Measurements from ENCODE around the gene CPT1B.
"Not testable (repeated sequence)": the region's sequence is repeated elsewhere in the genome, so short reads cannot be mapped to it uniquely, and the experiment has no call there.

Gene CPT1B

DNA sequence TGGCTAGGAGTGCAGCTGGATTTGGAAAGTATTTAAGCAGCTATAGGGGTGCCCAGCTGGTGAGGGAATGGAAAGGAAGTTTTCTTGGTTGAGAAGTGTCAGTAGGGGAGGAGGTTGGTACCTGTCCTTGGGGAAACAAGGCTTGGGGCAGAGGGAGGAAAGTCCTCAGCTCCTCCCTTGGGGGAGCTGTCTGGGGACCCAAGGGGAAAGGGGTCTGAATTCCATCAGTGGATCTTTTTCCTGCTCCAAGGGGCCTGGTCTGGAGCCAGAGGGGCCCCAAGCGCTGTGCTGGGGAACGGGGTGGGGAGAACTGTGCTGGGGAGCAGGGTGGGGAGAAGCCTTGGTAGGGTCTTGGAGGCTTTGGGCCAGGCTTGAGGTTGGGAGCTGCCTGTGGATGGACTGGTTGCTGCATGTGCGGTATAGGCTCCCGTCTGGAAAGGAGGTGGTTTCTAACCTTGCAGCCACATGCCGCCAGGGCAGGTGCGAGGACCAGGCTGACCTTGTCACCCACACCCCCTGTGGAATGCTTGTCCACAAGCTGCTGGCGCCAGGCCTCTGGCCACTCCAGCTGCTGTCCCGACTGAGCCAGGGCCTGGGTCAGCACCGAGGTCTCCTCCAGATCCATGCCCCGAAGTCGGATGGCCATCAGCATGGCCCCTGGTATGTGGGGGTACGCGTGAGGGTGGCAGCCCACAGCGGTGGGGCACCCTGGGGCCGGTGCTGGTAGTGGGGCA is 49.4 kb downstream of the CPT1B start:
- DNase-seq (ENCODE audit: low read depth in 2 of 2) = no peak

- no peak for DNase-seq (ENCODE audit: low read depth in 2 of 2)
These were observed 50.1 kb downstream of the CPT1B start for GRCh38 chr22:50527921-50528681.

GRCh38 chr22:50526834-50527801 is 51.1 kb downstream of the CPT1B start:
- DNase-seq (ENCODE audit: low read depth in 2 of 2) = no peak

- peak; percentile 78 to 86 for DNase-seq (ENCODE audit: low read depth in 2 of 2)
These were observed 52.0 kb downstream of the CPT1B start for GRCh38 chr22:50526108-50526833.

GRCh38 chr22:50525858-50526107 is 52.4 kb downstream of the CPT1B start:
- DNase-seq (ENCODE audit: low read depth in 2 of 2) = no peak

GRCh38 chr22:50525104-50525857 is 52.9 kb downstream of the CPT1B start, which contains the start of gene SCO2:
SCO2 (minus strand) TSS chr22:50525598; CDS start chr22:50524411, 1,187 bp downstream.
- DNase-seq (ENCODE audit: low read depth in 2 of 2) = peak; percentile 97 to 98

DNA sequence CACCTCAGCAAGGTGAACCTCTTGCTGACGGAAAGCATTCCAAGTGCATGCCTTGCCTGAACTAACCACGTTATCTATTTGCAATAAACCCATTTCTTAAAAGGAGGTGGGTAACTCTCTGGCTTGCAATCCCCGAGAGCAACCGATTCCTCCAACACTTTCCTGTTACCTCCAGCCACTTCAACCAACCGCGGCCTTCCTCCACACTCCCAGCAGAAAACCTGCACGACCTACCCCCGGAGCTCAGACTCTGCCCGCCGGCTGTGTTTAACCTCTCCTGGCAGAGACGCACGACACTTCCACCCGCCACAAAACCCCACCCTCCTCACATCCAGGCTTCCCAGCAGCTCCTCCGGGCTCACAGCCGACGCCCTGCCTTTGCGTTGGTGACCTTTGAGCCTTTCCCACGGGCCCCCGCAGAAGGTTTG is 53.5 kb downstream of the CPT1B start:
- no peak for DNase-seq (ENCODE audit: low read depth in 2 of 2)

DNA sequence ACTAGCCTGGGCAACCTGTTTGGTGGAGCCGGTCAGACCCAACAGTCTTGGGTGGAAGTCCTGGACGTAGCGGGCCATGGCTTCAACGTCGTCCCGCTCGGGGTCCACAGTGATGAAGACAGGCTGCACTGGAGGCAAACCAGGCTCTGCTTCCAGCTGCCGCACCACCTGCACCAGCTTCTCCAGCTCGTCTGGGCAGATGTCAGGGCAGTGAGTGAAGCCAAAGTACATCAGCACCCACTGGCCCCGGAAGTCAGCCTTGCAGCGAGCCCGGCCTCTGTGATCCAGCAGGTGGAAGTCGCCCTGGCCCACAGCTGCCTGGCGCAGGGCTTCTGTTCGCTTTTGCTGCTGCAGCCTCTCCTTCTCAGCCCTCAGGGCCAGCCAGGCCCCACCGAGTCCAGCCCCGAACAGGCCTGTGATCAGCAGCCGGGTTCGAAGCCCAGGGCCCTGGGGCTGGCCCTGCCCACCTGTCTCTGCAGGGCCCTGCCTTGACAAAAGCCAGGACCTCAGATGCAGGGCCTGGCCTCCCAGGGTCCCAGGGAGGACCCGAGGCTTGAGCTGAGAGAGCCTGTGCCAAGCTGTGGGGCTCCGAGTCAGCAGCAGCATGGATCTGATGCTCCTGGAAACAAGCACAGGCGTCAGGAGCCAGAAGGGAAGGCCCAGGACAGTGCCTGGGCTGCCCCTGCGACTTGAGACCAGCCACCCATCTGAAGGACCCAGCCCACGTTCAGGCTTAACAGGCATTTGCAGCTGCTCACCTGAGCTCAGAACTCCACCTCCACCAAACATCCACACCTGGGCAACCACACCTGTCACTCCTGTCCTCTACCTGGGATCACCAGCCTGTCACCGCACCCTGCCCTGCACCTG is 54.2 kb downstream of the CPT1B start:
- DNase-seq (ENCODE audit: low read depth in 2 of 2) = no peak

DNA sequence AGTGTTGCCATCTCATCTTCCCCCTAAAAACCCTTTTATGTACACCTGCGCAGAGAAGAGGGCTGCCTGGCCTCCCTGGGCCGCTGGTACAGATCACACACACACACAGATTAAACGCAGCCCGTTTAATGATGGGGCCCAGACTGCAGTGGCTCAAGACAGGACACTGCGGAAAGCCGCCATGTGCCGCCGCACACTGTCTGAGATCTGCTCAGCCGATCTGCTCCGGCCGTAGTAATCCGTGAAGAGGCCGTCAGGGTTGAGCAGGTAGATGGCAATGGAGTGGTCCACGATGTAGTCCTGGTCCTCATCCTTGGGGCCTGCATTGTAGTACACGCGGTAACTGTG is 54.8 kb downstream of the CPT1B start:
- DNase-seq (ENCODE audit: low read depth in 2 of 2) = no peak

DNA sequence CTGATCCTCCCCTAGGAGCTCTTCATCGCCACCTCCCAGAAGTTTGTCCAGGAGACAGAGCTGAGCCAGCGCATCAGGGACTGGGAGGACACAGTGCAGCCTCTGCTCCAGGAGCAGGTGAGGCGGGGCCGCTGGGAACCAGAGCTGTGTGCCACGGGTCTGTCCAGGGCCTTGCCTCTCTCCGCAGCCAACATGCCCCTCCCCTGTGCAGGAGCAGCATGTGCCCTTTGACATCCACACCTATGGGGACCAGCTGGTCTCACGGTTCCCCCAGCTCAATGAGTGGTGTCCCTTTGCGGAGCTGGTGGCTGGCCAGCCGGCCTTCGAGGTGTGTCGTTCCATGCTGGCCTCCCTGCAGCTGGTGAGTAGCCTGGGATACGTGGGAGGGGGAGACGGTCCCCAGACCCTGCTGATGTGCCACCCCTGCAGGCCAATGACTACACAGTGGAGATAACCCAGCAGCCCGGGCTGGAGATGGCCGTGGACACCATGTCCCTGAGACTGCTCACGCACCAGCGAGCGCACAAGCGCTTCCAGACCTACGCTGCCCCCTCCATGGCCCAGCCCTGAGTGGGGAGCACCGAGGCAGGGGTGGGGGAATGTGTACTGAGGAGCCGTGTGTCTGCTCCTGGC is 55.3 kb downstream of the CPT1B start:
- no peak for DNase-seq (ENCODE audit: low read depth in 2 of 2)

DNA sequence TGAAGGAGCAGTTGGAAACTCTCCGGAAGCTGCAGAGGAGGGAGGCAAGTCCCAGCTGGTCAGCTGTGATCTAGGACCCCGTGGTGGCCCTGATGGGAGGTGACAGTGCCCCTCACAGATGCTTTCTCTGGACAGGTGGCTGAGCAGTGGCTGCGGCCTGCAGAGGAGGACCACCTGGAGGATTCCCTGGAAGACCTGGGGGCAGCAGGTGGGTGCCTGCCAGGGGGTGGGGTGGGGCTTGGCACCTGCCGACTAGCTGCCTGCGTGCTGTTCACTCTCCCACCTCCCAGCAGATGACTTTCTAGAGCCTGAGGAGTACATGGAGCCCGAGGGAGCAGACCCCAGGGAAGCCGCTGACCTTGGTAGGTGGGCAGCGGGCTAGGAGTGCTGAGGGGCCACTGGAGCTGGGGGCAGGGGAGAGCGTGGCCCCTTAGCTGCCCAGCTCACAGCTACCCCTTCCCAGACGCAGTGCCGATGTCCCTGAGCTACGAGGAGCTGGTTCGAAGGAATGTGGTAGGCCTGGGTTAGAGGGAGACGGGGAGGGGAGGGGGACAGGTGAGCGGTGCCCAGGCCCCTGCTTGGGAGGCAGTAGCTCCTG is 55.9 kb downstream of the CPT1B start:
- DNase-seq (ENCODE audit: low read depth in 2 of 2) = no peak

GRCh38 chr22:50521710-50522109 is 56.5 kb downstream of the CPT1B start:
- no peak for DNase-seq (ENCODE audit: low read depth in 2 of 2)

DNA sequence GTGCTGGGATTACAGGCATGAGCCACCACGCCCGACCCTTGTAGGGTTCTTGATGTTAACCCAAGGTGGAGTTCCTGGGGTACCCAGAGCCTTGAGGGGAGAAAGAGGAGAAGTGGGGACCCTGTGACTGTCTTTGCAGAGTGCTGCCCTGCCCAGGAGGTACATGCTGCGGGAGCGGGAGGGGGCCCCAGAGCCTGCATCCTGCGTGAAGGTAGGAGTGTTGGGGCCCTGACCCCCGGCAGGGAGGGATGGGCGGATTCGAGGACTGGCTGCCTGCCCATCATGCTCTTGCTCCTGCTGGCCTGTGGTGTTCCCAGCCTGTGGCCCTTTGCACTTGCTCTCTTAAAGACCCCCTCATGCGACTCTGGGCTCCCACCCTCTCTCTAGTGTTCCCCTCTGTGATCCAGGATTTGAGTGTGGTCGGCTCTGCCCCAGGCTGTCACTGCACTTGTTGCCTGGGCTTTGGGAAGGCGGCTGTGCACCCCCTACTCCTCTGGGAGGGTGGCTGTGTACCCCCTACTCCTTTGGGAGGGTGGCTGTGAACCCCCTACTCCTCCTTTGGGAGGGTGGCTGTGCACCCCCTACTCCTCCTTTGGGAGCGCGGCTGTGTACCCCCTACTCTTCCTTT is 57.3 kb downstream of the CPT1B start:
- DNase-seq (ENCODE audit: low read depth in 2 of 2) = no peak

DNA sequence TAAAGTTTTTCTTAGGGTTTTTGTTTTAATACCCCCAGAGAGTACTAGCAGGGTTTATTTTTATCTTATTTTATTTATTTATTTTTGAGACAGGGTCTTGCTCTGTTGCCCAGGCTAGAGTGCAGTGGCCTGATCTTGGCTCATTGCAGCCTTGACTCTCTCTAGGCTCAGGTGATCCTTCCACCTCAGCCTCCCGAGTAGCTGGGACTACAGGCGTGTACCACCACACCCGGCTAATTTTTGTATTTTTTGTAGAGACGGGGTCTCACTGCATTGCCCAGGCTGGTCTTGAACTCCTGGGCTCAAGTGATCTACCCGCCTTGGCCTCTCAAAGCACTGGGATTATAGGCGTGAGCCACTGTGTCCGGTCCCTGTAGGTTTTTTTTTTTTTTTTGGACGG is 58.0 kb downstream of the CPT1B start:
- not testable (repeated sequence) for DNase-seq (ENCODE audit: low read depth in 2 of 2)

DNA sequence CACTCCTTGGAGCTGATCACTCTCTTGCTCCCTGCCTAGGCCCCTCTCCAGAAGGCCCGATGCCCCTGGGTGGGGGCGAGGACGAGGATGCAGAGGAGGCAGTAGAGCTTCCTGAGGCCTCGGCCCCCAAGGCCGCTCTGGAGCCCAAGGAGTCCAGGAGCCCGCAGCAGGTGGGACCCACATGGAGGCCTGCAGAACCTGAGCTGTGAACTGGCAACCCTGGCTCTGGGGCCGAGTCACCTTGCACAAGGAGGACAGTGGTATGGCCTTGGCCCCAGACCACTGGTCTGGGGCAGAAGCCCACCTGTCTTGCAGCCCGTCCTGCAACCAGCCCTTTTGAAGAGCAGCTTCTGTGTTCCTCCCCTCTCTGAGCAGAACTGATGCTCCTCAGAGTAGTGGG is 59.1 kb downstream of the CPT1B start:
- no peak for DNase-seq (ENCODE audit: low read depth in 2 of 2)
